Endothelial cell of umbilical vein (primary cell): ENCODE data around the gene CCDC194. TPM values are rescaled to one million over a fixed set of nuclear protein-coding genes. Genes with fewer than 3 reads are reported as not detected.

Source experiments
- BruUV-seq: library from RNA; stranded (reverse); fragments of 400-500 nt; replicated peaks from 2 replicates; lab custom pipeline; 2021; lab: Mats Ljungman, UMichigan
- CTCF ChIA-PET: fragments of 300-600, 350-600 bp; sonication (Branson Sonifier 250); formaldehyde crosslinking; loops from one replicate; lab custom pipeline; 2021; ENCODE audit warnings: antibody characterized with exemption, inconsistent platforms; lab: Charles Lee
- POLR2A ChIA-PET: fragments of 300-600, 350-600 bp; sonication (Branson Sonifier 250); formaldehyde crosslinking; loops from one replicate; lab custom pipeline; 2021; ENCODE audit warnings: antibody characterized with exemption, inconsistent platforms; lab: Charles Lee
- DNase-seq: peaks from one replicate; pipeline ENCODE4 v3.0.0-alpha.2; 2011; ENCODE audit warnings: low read depth, low spot score
- FAIRE-seq: peaks from 2 replicates; lab custom pipeline; 2011; peaks lifted over from hg19 to GRCh38; lab: Jason Lieb, UNC
- H2AFZ ChIP-seq: 2 replicates; pipeline ENCODE4 v1.6.0; 2012; ENCODE audit warnings: low read depth, low read length, control low read depth, inconsistent platforms
- H3K27ac ChIP-seq: 2 replicates; pipeline ENCODE4 v1.5.1; 2011; ENCODE audit warnings: low read depth, mild to moderate bottlenecking, control low read depth, low read length, moderate library complexity; ENCODE audit not compliant: insufficient read depth
- H3K27me3 ChIP-seq, 2 experiments: 2 replicates each; pipeline versions ENCODE4 v1.6.0 to v1.6.1; 2011; ENCODE audit warnings: low read length in 2 of 2, mixed read lengths in 1 of 2; ENCODE audit not compliant: control insufficient read depth in 2 of 2, insufficient read depth in 2 of 2
- H3K36me3 ChIP-seq, 2 experiments: 2 replicates in 1 of 2; 3 replicates in 1 of 2; pipeline ENCODE4 v1.5.1; 2011; ENCODE audit warnings: low read length in 2 of 2, mild to moderate bottlenecking in 1 of 2, moderate library complexity in 1 of 2; ENCODE audit not compliant: control insufficient read depth in 2 of 2, insufficient read depth in 2 of 2; ENCODE audit errors: extremely low read depth in 1 of 2
- H3K4me1 ChIP-seq: 3 replicates; pipeline ENCODE4 v1.5.1; 2011; ENCODE audit warnings: mild to moderate bottlenecking, low read length; ENCODE audit not compliant: control insufficient read depth, insufficient read depth; ENCODE audit errors: extremely low read depth
- H3K4me2 ChIP-seq: 2 replicates; pipeline ENCODE4 v1.6.1; 2011; ENCODE audit warnings: low read length, control low read depth, mixed read lengths; ENCODE audit not compliant: insufficient read depth
- H3K4me3 ChIP-seq, 3 experiments: fragments of 200-600 bp in 1 of 3; sonication (generic), shearing (Covaris generic) in 1 of 3; replicated peaks in 1 of 3; 2 replicates each; pipeline ENCODE4 v1.5.1; 2011 to 2016; ENCODE audit warnings: control low read depth in 3 of 3, low read length in 3 of 3, mild to moderate bottlenecking in 2 of 3, inconsistent platforms in 1 of 3, low read depth in 1 of 3, moderate library complexity in 1 of 3; ENCODE audit not compliant: insufficient read depth in 1 of 3
- H3K79me2 ChIP-seq: 2 replicates; pipeline ENCODE4 v1.6.0; 2012; ENCODE audit warnings: low read length, inconsistent platforms; ENCODE audit not compliant: control insufficient read depth, insufficient read depth
- H3K9ac ChIP-seq: replicated peaks from 2 replicates; pipeline ENCODE3; 2011; ENCODE audit warnings: low read length, control low read depth; ENCODE audit not compliant: insufficient read depth; ENCODE audit errors: extremely low read depth
- H3K9me1 ChIP-seq: replicated peaks from 3 replicates; pipeline ENCODE4 v1.6.0; 2011; ENCODE audit warnings: mild to moderate bottlenecking, low read length; ENCODE audit not compliant: control insufficient read depth, insufficient read depth; ENCODE audit errors: extremely low read depth
- H3K9me3 ChIP-seq: replicated peaks from 2 replicates; pipeline ENCODE4 v1.5.1; 2012; ENCODE audit warnings: low read length, inconsistent platforms; ENCODE audit not compliant: control insufficient read depth, insufficient read depth
- H4K20me1 ChIP-seq: replicated peaks from 2 replicates; pipeline ENCODE3; 2011; ENCODE audit warnings: mild to moderate bottlenecking, low read length; ENCODE audit not compliant: control insufficient read depth, insufficient read depth; ENCODE audit errors: extremely low read depth
- CTCF ChIP-seq, 2 donors: IDR thresholded peaks; 1 replicate in 1 of 2; 2 replicates in 1 of 2; pipeline ENCODE4 v1.5.1; 2011; ENCODE audit warnings: low read length in 2 of 2, mild to moderate bottlenecking in 2 of 2, moderate library complexity in 2 of 2, control low read depth in 1 of 2, inconsistent platforms in 1 of 2, low read depth in 1 of 2; ENCODE audit not compliant: insufficient read depth in 1 of 2; ENCODE audit errors: extremely low read depth in 1 of 2
- EZH2 ChIP-seq: IDR thresholded peaks from 2 replicates; pipeline ENCODE4 v1.6.1; 2012; ENCODE audit warnings: borderline replicate concordance, low read depth, mild to moderate bottlenecking, moderate library complexity, low read length, inconsistent platforms; ENCODE audit not compliant: severe bottlenecking
- FOS ChIP-seq: IDR thresholded peaks from 2 replicates; pipeline ENCODE4 v1.6.1; 2011; ENCODE audit warnings: mild to moderate bottlenecking, low read length, moderate library complexity, borderline replicate concordance; ENCODE audit not compliant: insufficient read depth
- GATA2 ChIP-seq: IDR thresholded peaks from 2 replicates; pipeline ENCODE4 v1.7.0; 2011; ENCODE audit warnings: low read depth, mild to moderate bottlenecking, moderate library complexity, mixed read lengths, low read length; ENCODE audit not compliant: insufficient read length, insufficient read depth
- JUN ChIP-seq: IDR thresholded peaks from 2 replicates; pipeline ENCODE4 v1.6.1; 2011; ENCODE audit warnings: borderline replicate concordance, low read depth; ENCODE audit not compliant: insufficient read length, insufficient read depth
- MAX ChIP-seq: IDR thresholded peaks from 2 replicates; pipeline ENCODE4 v1.6.1; 2011; ENCODE audit not compliant: insufficient read depth, insufficient read length
- MYC ChIP-seq: IDR thresholded peaks from one replicate; pipeline ENCODE4 v1.6.1; 2011; ENCODE audit warnings: mild to moderate bottlenecking, low read depth, low read length
- POLR2A ChIP-seq: IDR thresholded peaks from 2 replicates; pipeline ENCODE4 v1.6.1; 2012; ENCODE audit warnings: low read depth, mild to moderate bottlenecking, control low read depth, low read length
- POLR2AphosphoS5 ChIP-seq: IDR thresholded peaks from 2 replicates; pipeline ENCODE4 v1.6.1; 2012; ENCODE audit warnings: low read depth, mild to moderate bottlenecking, control low read depth, low read length, moderate library complexity; ENCODE audit not compliant: insufficient read depth
- dilution Hi-C: fragments of 300-500 bp; cut with MboI; formaldehyde crosslinking; loops from one replicate; pipeline ENCODE4 v1.15.0; 2019; ENCODE audit warnings: low sequenced_read_pairs; ENCODE audit not compliant: extremely low pct_ligation_motif_present
- intact Hi-C: fragments of 100-400 bp; cut with micrococcal nuclease; formaldehyde crosslinking; loops from one replicate; pipeline ENCODE4 v1.10.0; 2022
- polyA plus RNA-seq, 4 experiments: library from polyadenylated mRNA; depleted of rRNA in 3 of 4; stranded (reverse) in 3 of 4; unstranded in 1 of 4; fragments of >200 nt; gene quantifications; 2 replicates each; pipeline versions ENCODE4 v1.2.1 to v1.2.3, GENCODE V29; 2011 to 2012; ENCODE audit warnings: missing spikeins in 1 of 4
- total RNA-seq: library from RNA; stranded (reverse); gene quantifications from 2 replicates; pipeline ENCODE4 v1.2.3, GENCODE V29; 2021

The CCDC194 gene
- total and polyA plus RNA-seq, 2 donors (not counting 3 experiments of a cell fraction or from before 2014, with no cell fraction given) = 0.12 TPM; not detected in 1

GRCh38 chr19:17436094-17436873, 42.3 kb upstream of the CCDC194 start:
- H3K27ac ChIP-seq = no peak overlapping the region
- no peak for FAIRE-seq
- H3K36me3 ChIP-seq = no peaks in the 10 kb centered on the region
- H2AFZ ChIP-seq = no peak overlapping the region
- dilution Hi-C loops = no loop called here
- CTCF ChIA-PET = interaction anchor here (1.2 kb wide), 1 partner anchor 11 kb away, joined by 8 read pairs; the partner anchor contains the start of gene TMEM221
- no peak overlapping the region for H3K4me2 ChIP-seq
- no peak for DNase-seq
- no peaks in the 10 kb centered on the region for H4K20me1 ChIP-seq
- no peaks in the 10 kb centered on the region for H3K4me1 ChIP-seq
- intact Hi-C loops = no loop called here
- no peaks in the 10 kb centered on the region for H3K79me2 ChIP-seq
- POLR2A ChIA-PET = no interaction called here
- no peak overlapping the region for H3K9ac ChIP-seq
- no peaks in the 10 kb centered on the region for H3K27me3 ChIP-seq
- H3K9me1 ChIP-seq = no peaks in the 10 kb centered on the region
- no peaks in the 10 kb centered on the region for H3K9me3 ChIP-seq
- TF ChIP-seq FOS = no peak
- no peak for TF ChIP-seq EZH2
- no peak for TF ChIP-seq POLR2A
- no peak for TF ChIP-seq CTCF (IDR thresholded peaks at IDR 0.05; ENCODE audit: extremely low read depth in 1 of 2, insufficient read depth in 1 of 2, low read depth in 1 of 2, low read length in 2 of 2)
- TF ChIP-seq MYC = no peak
- TF ChIP-seq JUN = no peak
- no peak for TF ChIP-seq POLR2AphosphoS5
- TF ChIP-seq GATA2 = no peak
- TF ChIP-seq MAX = no peak
- BruUV-seq = no TSS peak
- H3K4me3 ChIP-seq = no peak overlapping the region
